Stomach (tissue), 9 donors: ENCODE results near the gene ANKRD62. TPM values are rescaled to one million over a fixed set of nuclear protein-coding genes. Genes with fewer than 3 reads are reported as not detected.

Experiments
- DNase-seq, 2 donors: peaks; one replicate each; pipeline versions ENCODE4 v3.0.0 to v3.0.0-alpha.2; 2013 to 2019
- H3K27ac ChIP-seq, 5 donors: fragments of 200-600 bp in 4 of 5; sonication (generic) in 4 of 5; one replicate each; pipeline ENCODE4 v1.5.1; 2013 to 2019; ENCODE audit warnings: mild to moderate bottlenecking in 1 of 5, moderate library complexity in 1 of 5
- H3K27me3 ChIP-seq, 3 donors: fragments of 200-600 bp; sonication (generic); one replicate each; pipeline ENCODE4 v1.5.1; 2017 to 2019; ENCODE audit warnings: mixed run types in 1 of 3
- H3K36me3 ChIP-seq, 4 donors: fragments of 200-600 bp; sonication (generic); 1 replicate in 3 of 4; 2 replicates in 1 of 4; pipeline ENCODE4 v1.5.1; 2016 to 2019
- H3K4me1 ChIP-seq, 4 donors: fragments of 200-600 bp; sonication (generic); one replicate each; pipeline ENCODE4 v1.5.1; 2016 to 2019
- H3K4me3 ChIP-seq, 4 donors: fragments of 200-600 bp; sonication (generic) in 3 of 4; one replicate each; pipeline ENCODE4 v1.5.1; 2016 to 2019; ENCODE audit warnings: mild to moderate bottlenecking in 1 of 4
- H3K9me3 ChIP-seq, 4 donors: fragments of 200-600 bp; sonication (generic); one replicate each; pipeline ENCODE4 v1.5.1; 2016 to 2019
- CTCF ChIP-seq, 7 experiments: fragments of 450-650 bp in 4 of 7; fragments of 200-600 bp in 3 of 7; sonication (generic) in 3 of 7; IDR thresholded peaks; one replicate each; pipeline ENCODE4 v1.5.1; 2016 to 2019; ENCODE audit warnings: antibody characterized with exemption in 7 of 7, control low read depth in 2 of 7, mild to moderate bottlenecking in 1 of 7
- EP300 ChIP-seq: sonication (generic); formaldehyde crosslinking; IDR thresholded peaks from one replicate; pipeline ENCODE4 v1.6.1; 2017; ENCODE audit warnings: antibody characterized with exemption
- POLR2A ChIP-seq, 4 donors: fragments of 450-650 bp; IDR thresholded peaks; one replicate each; pipeline ENCODE4 v1.6.1; 2016; ENCODE audit warnings: antibody characterized with exemption in 4 of 4, control low read depth in 2 of 4, mild to moderate bottlenecking in 1 of 4, moderate library complexity in 1 of 4
- POLR2AphosphoS5 ChIP-seq, 3 donors: sonication (generic); formaldehyde crosslinking; IDR thresholded peaks; one replicate each; pipeline ENCODE4 v1.6.1; 2016; ENCODE audit warnings: antibody characterized with exemption in 3 of 3
- WGBS, 5 donors: extraction: QIAGEN DNeasy Blood & Tissue Kit in 3 of 5; methylation state at CpG; one replicate each; pipeline versions ENCODE4 v1.1.5 to v1.1.7; 2013 to 2018; 5-methylcytosine and 5-hydroxymethylcytosine counted together
- intact Hi-C: fragments of 100-400 bp; cut with DNase I; formaldehyde crosslinking; loops from one replicate; pipeline ENCODE4 v1.15.1; 2023; ENCODE audit warnings: low total_unique reads
- polyA plus RNA-seq, 3 donors: library from polyadenylated mRNA; stranded (reverse); fragments of 200-250 nt; gene quantifications; one replicate each; pipeline ENCODE4 v1.2.3, GENCODE V29; 2013
- total RNA-seq, 5 donors: library from RNA; depleted of rRNA; stranded (reverse); fragments of >200 nt; gene quantifications; one replicate each; pipeline versions ENCODE4 v1.1.0 to v1.2.3, GENCODE V29; 2014 to 2016
- donor health status: healthy with polysubstance abuse.
- donor health status: Bipolar disorder and iron deficiency.
- donor health status: healthy.

The ANKRD62 gene
- total and polyA plus RNA-seq, 8 donors = 1.2 TPM; not detected in 7

DNA sequence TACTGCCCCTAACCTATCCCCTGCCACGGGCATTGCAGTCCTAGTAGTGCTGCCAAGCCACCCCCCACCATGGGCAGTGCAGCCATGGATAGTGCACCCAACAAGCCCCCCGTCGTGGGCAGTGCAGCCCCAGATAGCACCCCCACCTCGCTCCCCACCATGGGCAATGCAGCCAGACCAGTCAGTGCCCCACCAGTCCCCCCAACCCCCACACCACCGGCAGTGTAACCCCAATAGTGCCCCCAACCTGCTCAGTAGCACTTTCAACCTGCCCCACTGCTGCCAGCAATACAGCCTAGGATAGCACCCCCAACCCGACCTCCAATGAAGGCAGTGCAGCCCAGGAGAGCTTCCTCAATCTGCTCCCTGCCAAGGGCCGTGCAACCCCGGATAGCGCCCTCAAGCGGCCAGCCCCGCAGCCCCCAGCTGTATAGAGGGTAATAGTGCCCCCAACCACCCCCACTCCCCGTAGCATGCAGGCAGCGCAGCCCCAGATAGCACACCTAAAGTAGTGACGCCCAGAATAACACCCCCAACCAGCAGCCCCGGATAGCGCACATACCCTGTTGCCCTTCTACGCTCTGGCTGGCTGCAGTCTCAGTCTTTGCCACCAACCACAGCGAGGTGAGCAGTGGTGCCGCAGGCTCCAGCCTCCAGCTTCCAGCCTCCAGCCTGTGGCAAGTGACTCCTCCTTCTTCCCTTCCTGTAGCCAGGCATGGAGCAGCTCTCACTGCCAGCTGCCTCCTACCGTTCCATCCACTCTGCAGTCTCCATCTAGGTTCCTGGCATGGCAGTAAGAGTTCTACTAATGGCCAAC lies 45.4 kb upstream of the ANKRD62 start:
- no peaks in the 10 kb centered on the region for H3K4me1 ChIP-seq
- H3K36me3 ChIP-seq = no peaks in the 10 kb centered on the region
- 90 to 93% (median 91%) methylated on average over 10 to 20 of the region's 20 CpGs for WGBS, 5 donors
- TF ChIP-seq POLR2AphosphoS5 (IDR thresholded peaks at IDR 0.05) (no peak), POLR2A (IDR thresholded peaks at IDR 0.05) (no peak), EP300 (no peak)
- DNase-seq = no peak
- H3K9me3 ChIP-seq = no peaks in the 10 kb centered on the region
- H3K27ac ChIP-seq = no peak overlapping the region
- H3K27me3 ChIP-seq = no peaks in the 10 kb centered on the region
- H3K4me3 ChIP-seq = no peak overlapping the region
- intact Hi-C loops = no loop called here

DNA sequence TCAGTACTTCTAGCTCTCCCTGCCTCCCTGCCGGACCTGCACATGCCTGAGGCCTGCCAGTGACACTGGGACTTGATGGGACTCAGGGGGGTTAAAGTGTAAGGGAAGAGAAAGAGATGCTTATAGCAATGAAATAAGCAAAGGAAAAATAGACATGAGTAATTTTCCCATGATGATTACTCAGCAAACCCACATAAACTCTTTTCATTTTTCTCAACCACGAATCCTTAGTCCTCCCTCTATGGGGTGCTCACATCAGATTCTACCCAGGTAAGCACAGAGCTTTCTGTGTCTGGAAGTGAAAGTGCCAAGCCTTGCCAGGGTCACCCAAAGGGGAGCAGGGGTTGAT lies 44.8 kb upstream of the ANKRD62 start:
- TF ChIP-seq POLR2A (IDR thresholded peaks at IDR 0.05) = no peak
- no peak for TF ChIP-seq EP300
- no peak for TF ChIP-seq POLR2AphosphoS5 (IDR thresholded peaks at IDR 0.05)
- TF ChIP-seq CTCF (IDR thresholded peaks at IDR 0.05) = no peak
- intact Hi-C loops = no loop called here
- H3K27me3 ChIP-seq = no peaks in the 10 kb centered on the region
- no peak overlapping the region for H3K4me3 ChIP-seq
- H3K36me3 ChIP-seq = no peaks in the 10 kb centered on the region
- H3K4me1 ChIP-seq = no peaks in the 10 kb centered on the region
- H3K9me3 ChIP-seq = no peaks in the 10 kb centered on the region
- 51 to 77% (median 70%) methylated on average over 2 of the region's 2 CpGs for WGBS, 5 donors
- H3K27ac ChIP-seq = no peak overlapping the region
- DNase-seq = no peak

- no peak overlapping the region for H3K27ac ChIP-seq
- H3K27me3 ChIP-seq = no peaks in the 10 kb centered on the region
- TF ChIP-seq EP300 (no peak), POLR2AphosphoS5 (IDR thresholded peaks at IDR 0.05) (no peak), POLR2A (IDR thresholded peaks at IDR 0.05) (no peak), CTCF (IDR thresholded peaks at IDR 0.05) (no peak)
- no peak for DNase-seq
- H3K4me3 ChIP-seq = no peak overlapping the region
- WGBS, 5 donors = 60 to 87% (median 82%) methylated on average over 9 of the region's 9 CpGs
- no peaks in the 10 kb centered on the region for H3K9me3 ChIP-seq
- no peaks in the 10 kb centered on the region for H3K36me3 ChIP-seq
- H3K4me1 ChIP-seq = no peaks in the 10 kb centered on the region
- intact Hi-C loops = no loop called here
Observed at GRCh38 chr18:12049978-12050811, 43.4 kb upstream of the ANKRD62 start.

DNA sequence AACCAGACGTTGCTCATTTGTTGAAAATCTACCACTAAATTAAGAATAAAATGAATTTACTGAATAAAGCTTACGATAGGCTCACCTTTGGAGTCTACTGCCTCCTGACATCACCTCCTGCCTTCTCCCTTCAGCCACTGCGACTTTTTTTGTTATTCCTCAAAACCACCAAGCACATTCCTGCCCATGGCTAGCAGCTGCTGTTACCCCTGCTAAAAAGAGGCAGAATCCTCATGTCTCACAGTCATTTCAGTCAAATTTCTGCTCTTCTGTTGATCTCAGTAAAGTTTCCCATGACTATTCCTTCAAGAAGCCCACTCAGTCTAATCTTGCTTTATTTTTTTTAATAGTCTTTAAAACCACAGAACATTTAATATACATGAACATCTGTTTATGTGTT lies 40.8 kb upstream of the ANKRD62 start:
- DNase-seq = no peak
- H3K9me3 ChIP-seq = no peaks in the 10 kb centered on the region
- WGBS, 5 donors = 66 to 83% (median 78%) methylated on average over 3 of the region's 3 CpGs
- H3K36me3 ChIP-seq = no peaks in the 10 kb centered on the region
- H3K4me3 ChIP-seq = no peak overlapping the region
- no peaks in the 10 kb centered on the region for H3K27me3 ChIP-seq
- no peaks in the 10 kb centered on the region for H3K4me1 ChIP-seq
- intact Hi-C loops = no loop called here
- TF ChIP-seq CTCF (IDR thresholded peaks at IDR 0.05) (no peak), EP300 (no peak), POLR2A (IDR thresholded peaks at IDR 0.05) (no peak), POLR2AphosphoS5 (IDR thresholded peaks at IDR 0.05) (no peak)
- H3K27ac ChIP-seq = no peak overlapping the region
